Left forelimb (tissue), 1 donor: ENCODE data around the gene MEF2C.
"Not testable (repeated sequence)": the region's sequence is repeated elsewhere in the genome, so short reads cannot be mapped to it uniquely, and the experiment has no call there.

Source experiments
- DNase-seq: peaks from one replicate; pipeline ENCODE4 v3.0.0-alpha.2; 2018; ENCODE audit warnings: low spot score

Gene MEF2C

DNA sequence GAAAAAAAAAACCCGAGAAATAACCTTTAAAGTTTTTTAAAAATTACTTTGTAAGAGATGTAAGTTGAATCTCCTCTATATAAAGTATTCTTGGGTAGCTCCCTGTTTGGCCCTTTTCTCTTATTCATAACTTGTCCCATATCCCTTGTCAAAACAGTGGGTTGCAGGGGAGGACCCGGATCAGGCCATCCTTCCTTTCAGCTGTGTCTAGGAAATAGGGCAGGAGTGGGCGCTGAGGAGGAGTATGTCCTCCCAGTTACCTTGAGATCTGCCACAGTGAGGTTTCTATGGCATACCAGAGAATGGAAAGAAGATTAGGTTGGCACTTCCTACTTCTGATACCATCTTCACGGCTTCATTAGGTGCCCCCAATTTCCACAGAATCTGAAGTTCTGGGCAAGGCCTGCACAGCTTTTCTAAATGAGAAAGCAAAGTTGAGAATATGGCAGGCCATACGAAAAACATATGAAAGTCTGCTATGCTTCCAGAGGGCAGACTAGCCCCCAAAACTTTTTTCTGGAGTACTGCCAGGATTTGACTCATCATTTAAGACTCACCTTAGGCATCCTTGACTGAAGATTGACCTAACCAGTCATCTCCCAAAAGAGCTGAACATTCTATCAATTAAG is 20.3 kb downstream of the MEF2C start:
- DNase-seq: no peak

- DNase-seq: no peak
These were observed 21.8 kb downstream of the MEF2C start for GRCh38 chr5:88861231-88861630.

- DNase-seq: no peak
These were observed 22.5 kb downstream of the MEF2C start for GRCh38 chr5:88860501-88860900.

DNA sequence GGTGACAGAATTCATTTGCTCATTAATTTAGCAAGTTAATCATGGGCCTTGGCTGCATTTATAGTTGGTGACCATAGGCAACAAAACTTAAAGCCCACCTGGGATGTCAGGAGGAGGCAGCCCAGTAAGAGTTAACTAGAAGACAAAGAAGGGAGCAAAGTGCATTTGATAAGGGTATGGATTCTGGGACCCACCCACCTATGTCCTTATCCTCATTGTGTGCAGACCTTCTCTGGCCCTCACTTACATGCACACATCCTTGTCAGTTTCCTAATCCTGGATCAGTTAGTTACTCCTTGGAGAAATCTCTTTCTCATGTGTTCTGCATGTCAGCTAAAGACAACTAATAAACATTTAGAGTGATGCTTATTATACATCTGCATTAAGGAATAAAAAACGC is 24.6 kb downstream of the MEF2C start:
- DNase-seq: no peak

GRCh38 chr5:88856381-88856780 is 26.6 kb downstream of the MEF2C start:
- not testable (repeated sequence) for DNase-seq

DNA sequence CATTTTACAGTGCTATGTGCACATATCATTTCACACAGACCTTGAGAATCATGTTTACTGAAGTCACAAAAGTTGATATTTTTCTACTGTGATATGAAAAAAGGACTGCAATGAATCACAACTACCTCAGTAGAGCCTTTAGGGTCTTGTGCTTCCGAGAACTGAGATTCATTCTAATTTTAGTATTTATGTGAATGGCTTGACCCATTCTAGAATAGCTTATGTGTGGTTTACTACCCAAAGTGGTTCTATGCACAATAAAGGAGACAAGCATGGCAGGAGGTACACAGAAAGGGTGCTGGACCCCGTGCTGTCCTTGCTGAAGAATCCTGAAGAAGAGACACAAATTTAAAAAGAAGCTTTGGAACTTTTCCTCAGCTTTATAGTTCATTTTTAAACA is 28.2 kb downstream of the MEF2C start:
- DNase-seq: no peak

DNA sequence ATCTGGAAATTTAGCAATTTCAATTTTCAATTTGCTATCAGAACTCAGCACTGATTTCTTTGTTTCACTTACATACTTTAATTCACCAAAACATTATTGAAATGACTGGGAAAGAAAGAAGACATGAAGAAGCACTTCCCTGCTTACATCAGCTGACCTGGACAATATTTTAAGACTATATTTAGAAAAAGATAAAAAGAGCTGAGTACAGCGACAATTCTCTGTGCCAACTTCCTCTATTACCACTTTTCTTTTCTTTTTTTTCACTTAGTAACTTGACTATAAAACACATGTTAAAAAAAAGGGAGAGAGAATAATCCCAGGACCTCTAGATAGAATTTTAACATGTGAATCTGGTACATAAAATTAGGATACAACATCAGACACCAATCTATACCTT is 35.6 kb downstream of the MEF2C start:
- DNase-seq: no peak

GRCh38 chr5:88846434-88846833 is 36.5 kb downstream of the MEF2C start:
- DNase-seq: no peak

GRCh38 chr5:88845081-88845697 is 37.8 kb downstream of the MEF2C start:
- no peak for DNase-seq

DNA sequence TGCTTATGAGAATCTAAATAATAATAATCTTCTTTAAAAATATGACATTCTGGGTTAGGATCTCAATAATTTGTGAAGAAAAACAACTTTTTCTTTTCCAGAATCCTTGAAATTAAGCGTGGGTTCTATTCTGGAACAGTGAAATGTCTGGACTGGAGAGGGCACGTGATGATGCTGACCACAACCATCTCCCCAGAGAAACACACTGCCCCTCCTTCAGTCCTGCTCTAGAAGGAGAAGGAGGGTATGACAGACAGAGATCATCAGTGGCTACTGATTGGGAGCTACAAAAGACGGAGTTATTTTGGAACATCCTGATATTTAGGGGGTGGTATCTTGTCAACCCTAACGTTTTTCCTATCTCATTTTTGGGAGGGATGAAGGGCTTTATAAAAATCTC is 40.2 kb downstream of the MEF2C start:
- DNase-seq: no peak

DNA sequence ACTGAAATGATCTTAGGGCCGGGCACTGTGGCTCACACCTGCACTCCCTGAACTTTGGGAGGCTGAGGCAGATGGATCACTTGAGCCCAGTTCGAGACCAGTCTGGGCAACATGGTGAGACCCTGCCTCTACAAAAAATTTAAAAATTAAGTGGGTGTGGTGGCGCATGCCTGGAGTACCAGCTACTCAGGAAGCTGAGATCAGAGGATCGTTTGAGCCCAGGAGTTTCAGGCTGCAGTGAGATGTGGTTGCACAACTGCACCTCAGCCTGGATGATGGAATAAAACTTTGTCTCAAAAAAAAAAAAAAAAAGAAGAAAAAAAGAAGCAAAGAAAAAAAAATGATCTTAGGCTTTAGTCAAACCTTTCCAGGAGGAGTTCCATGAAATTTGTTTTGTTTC is 41.8 kb downstream of the MEF2C start:
- no peak for DNase-seq

GRCh38 chr5:88840495-88840894 is 42.5 kb downstream of the MEF2C start:
- no peak for DNase-seq

- no peak for DNase-seq
These were observed 43.7 kb downstream of the MEF2C start for GRCh38 chr5:88839238-88839637.

DNA sequence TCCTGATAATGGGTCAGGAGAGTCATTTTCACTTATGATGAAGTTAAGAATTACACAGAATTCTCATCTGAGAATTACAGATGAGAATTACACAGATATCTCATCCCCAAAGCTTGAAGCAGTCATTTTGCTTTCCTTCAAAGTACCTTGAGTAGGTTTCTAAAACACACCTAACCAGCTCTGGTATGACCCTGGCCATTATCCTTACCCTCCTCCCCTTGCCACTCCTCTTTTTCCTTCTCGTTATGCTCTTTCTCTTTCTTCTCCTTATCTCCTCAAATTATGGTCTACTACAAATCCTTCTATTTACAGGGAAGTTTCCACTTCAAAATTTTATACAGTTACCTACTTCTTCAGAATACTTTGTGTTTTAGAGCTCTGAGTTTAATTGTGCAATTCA is 44.5 kb downstream of the MEF2C start:
- DNase-seq: no peak

GRCh38 chr5:88837817-88838216 is 45.2 kb downstream of the MEF2C start:
- DNase-seq: no peak

DNA sequence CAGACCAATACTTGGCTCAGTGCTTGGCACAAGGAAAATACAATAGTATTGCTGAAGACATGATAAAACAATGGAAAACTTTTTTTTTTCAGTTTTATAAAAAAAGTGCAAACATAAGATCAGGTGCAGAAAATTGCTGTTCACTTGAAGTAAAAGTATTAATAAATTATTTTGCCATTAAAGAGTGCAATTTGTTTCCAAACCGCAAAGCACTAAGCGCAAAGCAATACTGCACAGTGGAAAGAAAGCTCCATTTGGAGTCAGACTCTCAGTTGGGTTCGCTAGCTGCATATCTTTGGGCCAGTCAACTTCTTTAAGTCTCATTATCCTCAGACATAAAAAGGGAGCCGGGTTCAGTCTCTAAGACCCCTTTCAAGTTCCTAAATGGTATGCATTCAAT is 45.8 kb downstream of the MEF2C start:
- DNase-seq: no peak

DNA sequence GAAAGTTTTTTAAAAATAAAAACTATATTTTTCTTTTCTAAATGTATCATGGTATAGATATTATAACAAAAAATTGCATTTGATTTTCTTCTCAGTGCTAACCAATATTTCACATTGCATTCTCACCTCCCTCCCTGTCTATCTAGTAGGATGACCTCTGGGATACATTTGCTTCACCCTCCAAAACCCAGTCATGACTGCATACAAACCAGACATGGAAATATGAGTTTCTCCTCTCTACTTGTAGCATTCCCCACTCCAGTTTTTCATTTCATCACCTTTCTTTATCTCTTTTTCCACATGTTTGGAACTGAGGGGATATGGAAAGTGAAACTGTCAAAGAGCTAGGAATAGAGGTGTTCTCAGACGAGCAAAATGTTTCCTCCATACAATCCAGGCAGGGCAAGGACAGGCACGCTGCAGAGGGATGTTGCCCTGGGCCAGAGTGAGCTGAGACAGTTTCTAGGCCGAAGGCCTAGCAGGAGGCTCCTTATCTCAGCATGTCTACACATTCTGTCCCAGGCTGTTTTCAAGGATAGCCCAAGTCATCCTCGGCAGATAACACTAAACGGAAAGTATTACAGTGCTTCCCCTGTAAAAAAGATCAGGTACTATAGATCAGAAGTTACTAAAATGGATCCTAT is 46.7 kb downstream of the MEF2C start:
- no peak for DNase-seq

- DNase-seq: no peak
These were observed 48.5 kb downstream of the MEF2C start for GRCh38 chr5:88834499-88834898.

- no peak for DNase-seq
These were observed 48.9 kb downstream of the MEF2C start for GRCh38 chr5:88834131-88834462.

DNA sequence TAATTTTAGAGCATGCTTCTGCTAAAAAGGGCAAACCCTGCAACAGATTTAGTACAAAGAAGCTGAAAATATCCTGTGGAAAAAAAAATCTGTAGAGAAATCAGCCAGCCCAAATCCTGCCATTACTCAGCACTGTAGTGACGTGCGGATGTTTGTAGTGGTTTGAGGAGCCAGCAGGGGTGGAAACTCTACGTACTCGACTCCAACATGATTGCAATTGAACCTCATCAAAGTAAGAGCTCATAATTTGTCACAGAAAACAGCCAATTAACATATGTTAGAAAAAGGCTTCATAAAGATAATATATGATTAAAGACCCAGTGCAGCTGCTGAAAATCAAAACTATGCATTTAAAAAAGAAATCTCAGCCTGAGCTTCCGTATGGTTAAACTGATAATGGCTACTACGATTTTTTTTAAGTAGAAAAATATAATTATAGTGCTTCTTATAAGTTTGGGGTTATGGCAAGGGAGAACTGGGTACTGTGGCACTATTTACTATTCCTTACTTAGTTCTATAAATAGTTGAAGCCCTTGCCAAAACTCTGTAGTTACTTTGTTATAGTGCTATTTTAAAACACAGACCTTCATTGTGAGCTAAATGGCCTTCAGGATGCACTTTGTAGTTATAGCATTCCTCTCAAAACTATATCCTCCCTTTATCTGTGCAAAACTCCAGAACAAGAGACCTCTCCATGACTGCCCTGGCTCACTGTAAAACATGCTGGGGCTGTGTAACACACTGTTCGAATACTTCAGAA is 49.4 kb downstream of the MEF2C start:
- no peak for DNase-seq

GRCh38 chr5:88831816-88832215 is 51.2 kb downstream of the MEF2C start:
- DNase-seq: no peak

- no peak for DNase-seq
These were observed 52.4 kb downstream of the MEF2C start for GRCh38 chr5:88830567-88830966.

- no peak for DNase-seq
These were observed 53.2 kb downstream of the MEF2C start for GRCh38 chr5:88829775-88830174.
